Esophagus squamous epithelium (tissue), 5 donors: Measurements from ENCODE around the gene BLOC1S4. TPM values are rescaled to one million over a fixed set of nuclear protein-coding genes. Genes with fewer than 3 reads are reported as not detected.

Experiments
- DNase-seq: peaks from one replicate; lab custom pipeline; 2025; lab: John Stamatoyannopoulos, UW
- H3K27ac ChIP-seq, 4 donors: fragments of 200-600 bp; sonication (generic); one replicate each; pipeline ENCODE4 v1.5.1; 2016 to 2019; ENCODE audit warnings: mild to moderate bottlenecking in 1 of 4
- H3K27me3 ChIP-seq, 4 donors: fragments of 200-600 bp; sonication (generic); 1 replicate in 3 of 4; 2 replicates in 1 of 4; pipeline versions ENCODE4 v1.5.1 to v1.6.0; 2017 to 2021; ENCODE audit warnings: antibody characterized with exemption in 1 of 4
- H3K36me3 ChIP-seq, 3 donors: fragments of 200-600 bp; sonication (generic); one replicate each; pipeline ENCODE4 v1.5.1; 2016 to 2019
- H3K4me1 ChIP-seq, 3 donors: fragments of 200-600 bp; sonication (generic); one replicate each; pipeline ENCODE4 v1.5.1; 2017 to 2019
- H3K4me3 ChIP-seq, 4 donors: fragments of 200-600 bp; sonication (generic); 1 replicate in 3 of 4; 2 replicates in 1 of 4; pipeline ENCODE4 v1.5.1; 2016 to 2019; ENCODE audit warnings: mild to moderate bottlenecking in 2 of 4, moderate library complexity in 1 of 4
- H3K9me3 ChIP-seq, 3 donors: fragments of 200-600 bp; sonication (generic); one replicate each; pipeline ENCODE4 v1.5.1; 2016 to 2019
- POLR2A ChIP-seq, 4 donors: fragments of 450-650 bp; IDR thresholded peaks; one replicate each; pipeline ENCODE4 v1.6.1; 2017; ENCODE audit warnings: antibody characterized with exemption in 4 of 4, mild to moderate bottlenecking in 4 of 4, moderate library complexity in 3 of 4
- WGBS, 2 donors: methylation state at CpG; one replicate each; pipeline ENCODE4 v1.1.5; 2018; 5-methylcytosine and 5-hydroxymethylcytosine counted together
- intact Hi-C: fragments of 100-400 bp; cut with DNase I; formaldehyde crosslinking; loops from one replicate; pipeline ENCODE4 v1.15.0; 2022
- total RNA-seq, 4 donors: library from RNA; depleted of rRNA; stranded (reverse); fragments of >200 nt; gene quantifications; one replicate each; pipeline ENCODE4 v1.1.0, GENCODE V29; 2016
- TF ChIP-seq, protein P1 (sequence below), 6 experiments: fragments of 450-650 bp in 4 of 6; fragments of 200-600 bp in 2 of 6; sonication (generic) in 2 of 6; IDR thresholded peaks; one replicate each; pipeline ENCODE4 v1.5.1; 2016 to 2019; ENCODE audit warnings: antibody characterized with exemption in 6 of 6, mild to moderate bottlenecking in 4 of 6, moderate library complexity in 4 of 6
- donor health status: DM: yes; HTN: yes; CAD: no.

The BLOC1S4 gene
- total RNA-seq, 4 donors from 2014 or later: 12.4 to 19.6 (median 14.3) TPM

DNA sequence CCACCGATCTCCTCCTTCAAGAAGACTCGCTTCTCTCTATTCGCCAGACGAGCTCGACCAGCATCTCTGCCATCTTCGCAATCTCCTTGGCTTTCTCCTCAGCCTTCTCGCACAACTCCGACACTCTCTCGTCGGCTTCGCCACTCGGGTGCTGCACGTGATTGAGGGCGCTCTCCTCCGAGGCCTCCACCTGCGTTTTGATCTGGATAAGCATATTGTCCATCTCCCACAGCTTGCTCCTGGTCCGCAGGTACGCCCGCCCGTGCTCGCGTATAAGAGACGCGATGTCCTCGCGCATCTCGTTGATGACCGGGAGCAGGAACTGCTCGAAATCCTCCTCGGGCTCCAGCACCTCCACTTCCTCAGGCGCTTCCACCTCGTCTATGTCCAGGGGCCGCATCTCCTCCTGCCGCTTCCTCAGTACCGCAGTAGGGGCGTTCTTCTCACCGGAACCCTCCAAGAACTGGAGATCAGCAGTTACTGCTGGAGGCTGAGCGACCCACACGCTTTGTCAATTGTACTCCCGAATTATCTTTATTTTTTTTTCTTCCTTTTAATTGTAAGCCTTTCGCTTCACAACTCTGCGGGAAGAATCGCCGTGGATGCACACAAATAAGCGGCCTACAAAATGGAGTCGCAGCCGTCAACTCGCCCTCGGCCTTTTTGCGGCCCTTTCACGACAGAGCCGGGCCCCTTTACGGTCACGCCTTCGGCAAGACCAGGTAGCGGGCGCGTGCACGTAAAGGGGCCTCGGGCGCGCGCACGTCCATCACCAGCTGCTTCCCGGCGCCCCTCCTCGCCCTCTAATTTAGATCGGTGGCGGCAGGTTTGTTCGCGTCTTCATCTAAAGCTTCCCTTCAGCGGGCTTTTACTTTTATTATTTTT, 6.5 kb upstream of the BLOC1S4 start, which contains the start of gene MRFAP1L1:
Gene MRFAP1L1, minus strand, starts transcription at position 636 of the 885 bp plus-strand sequence. Its CDS starts 236 bp downstream, at position 400.
- H3K4me3 ChIP-seq: peak within 1 kb of the TSS; percentile 59 to 74 (median 70)
- H3K9me3 ChIP-seq: no peaks in the 10 kb centered on the region
- intact Hi-C loops: no loop called here
- TF ChIP-seq, protein P1, sequence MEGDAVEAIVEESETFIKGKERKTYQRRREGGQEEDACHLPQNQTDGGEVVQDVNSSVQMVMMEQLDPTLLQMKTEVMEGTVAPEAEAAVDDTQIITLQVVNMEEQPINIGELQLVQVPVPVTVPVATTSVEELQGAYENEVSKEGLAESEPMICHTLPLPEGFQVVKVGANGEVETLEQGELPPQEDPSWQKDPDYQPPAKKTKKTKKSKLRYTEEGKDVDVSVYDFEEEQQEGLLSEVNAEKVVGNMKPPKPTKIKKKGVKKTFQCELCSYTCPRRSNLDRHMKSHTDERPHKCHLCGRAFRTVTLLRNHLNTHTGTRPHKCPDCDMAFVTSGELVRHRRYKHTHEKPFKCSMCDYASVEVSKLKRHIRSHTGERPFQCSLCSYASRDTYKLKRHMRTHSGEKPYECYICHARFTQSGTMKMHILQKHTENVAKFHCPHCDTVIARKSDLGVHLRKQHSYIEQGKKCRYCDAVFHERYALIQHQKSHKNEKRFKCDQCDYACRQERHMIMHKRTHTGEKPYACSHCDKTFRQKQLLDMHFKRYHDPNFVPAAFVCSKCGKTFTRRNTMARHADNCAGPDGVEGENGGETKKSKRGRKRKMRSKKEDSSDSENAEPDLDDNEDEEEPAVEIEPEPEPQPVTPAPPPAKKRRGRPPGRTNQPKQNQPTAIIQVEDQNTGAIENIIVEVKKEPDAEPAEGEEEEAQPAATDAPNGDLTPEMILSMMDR (IDR thresholded peaks at IDR 0.05): peak in 2 of 6 experiments; percentile 14 to 17
- TF ChIP-seq POLR2A (IDR thresholded peaks at IDR 0.05): peak in 1 of 4 donors; percentile 59
- 0% methylated on average over 50 to 57 of the region's 72 CpGs for WGBS, 2 donors
- DNase-seq: peak; percentile 88
- no peaks in the 10 kb centered on the region for H3K27me3 ChIP-seq
- peak within 1 kb of the TSS; percentile 81 to 95 (median 87) for H3K27ac ChIP-seq
- peaks cover 4 to 52% (median 30%) of the 10 kb centered on the region in 3 donors for H3K4me1 ChIP-seq
- peaks cover 0 to 30% (median 0%) of the 10 kb centered on the region in 3 donors for H3K36me3 ChIP-seq

DNA sequence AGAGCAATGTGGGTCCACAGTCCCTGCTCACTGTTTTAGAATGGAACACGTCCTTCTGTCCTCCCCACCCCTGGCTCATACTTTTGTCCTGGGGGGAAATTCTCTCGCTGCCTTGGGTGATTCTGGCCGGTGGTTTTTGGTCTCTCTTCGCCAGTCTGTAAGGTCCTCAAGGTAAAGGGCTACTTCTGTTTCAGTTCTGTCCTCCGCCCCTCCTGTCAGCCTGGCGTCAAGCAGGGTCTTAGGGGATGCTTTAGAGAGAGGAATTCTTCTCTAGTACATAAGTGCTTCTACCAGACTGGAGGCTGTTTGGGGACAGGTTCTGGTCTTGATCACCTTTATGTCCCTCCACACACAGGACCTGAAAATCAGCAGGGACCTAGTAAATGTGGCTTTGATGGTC, 5.7 kb upstream of the BLOC1S4 start:
- H3K9me3 ChIP-seq: no peaks in the 10 kb centered on the region
- peak overlapping the region; percentile 81 to 95 (median 87) for H3K27ac ChIP-seq
- peak overlapping the region; percentile 59 to 74 (median 70) for H3K4me3 ChIP-seq
- H3K4me1 ChIP-seq: peaks cover 4 to 46% (median 30%) of the 10 kb centered on the region in 3 donors
- no peaks in the 10 kb centered on the region for H3K27me3 ChIP-seq
- peaks cover 0 to 25% (median 0%) of the 10 kb centered on the region in 3 donors for H3K36me3 ChIP-seq
- DNase-seq: no peak
- intact Hi-C loops: no loop called here
- 8 to 10% methylated on average over 6 of the region's 6 CpGs for WGBS, 2 donors
- no peak for TF ChIP-seq POLR2A (IDR thresholded peaks at IDR 0.05)
- TF ChIP-seq, protein P1 (IDR thresholded peaks at IDR 0.05): no peak

DNA sequence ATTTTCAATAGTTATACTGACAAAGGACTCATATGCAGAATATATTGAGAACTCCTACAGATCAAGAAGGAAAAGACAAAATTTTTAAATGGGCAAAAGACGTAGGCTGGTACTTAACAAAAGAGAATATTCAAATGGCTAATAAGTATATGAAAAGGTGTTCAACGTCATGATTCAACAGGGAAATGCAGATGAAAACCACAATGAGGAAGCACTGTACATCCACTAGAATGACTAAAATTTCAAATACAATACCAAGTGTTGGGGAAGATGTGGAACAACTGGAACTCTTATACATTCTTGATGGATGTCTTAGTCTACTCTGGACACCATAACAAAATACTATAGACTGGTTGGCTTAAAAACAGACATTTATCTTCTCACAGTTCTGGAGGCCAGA, 5.0 kb upstream of the BLOC1S4 start:
- peaks cover 0 to 19% (median 0%) of the 10 kb centered on the region in 3 donors for H3K36me3 ChIP-seq
- no peak for TF ChIP-seq POLR2A (IDR thresholded peaks at IDR 0.05)
- TF ChIP-seq, protein P1 (IDR thresholded peaks at IDR 0.05): no peak
- no peaks in the 10 kb centered on the region for H3K27me3 ChIP-seq
- H3K27ac ChIP-seq: no peak overlapping the region
- DNase-seq: no peak
- 60 to 67% methylated on average over 2 of the region's 2 CpGs for WGBS, 2 donors
- peaks cover under 1 to 44% (median 34%) of the 10 kb centered on the region in 3 donors for H3K4me1 ChIP-seq
- no peak overlapping the region for H3K4me3 ChIP-seq
- intact Hi-C loops: no loop called here
- no peaks in the 10 kb centered on the region for H3K9me3 ChIP-seq

DNA sequence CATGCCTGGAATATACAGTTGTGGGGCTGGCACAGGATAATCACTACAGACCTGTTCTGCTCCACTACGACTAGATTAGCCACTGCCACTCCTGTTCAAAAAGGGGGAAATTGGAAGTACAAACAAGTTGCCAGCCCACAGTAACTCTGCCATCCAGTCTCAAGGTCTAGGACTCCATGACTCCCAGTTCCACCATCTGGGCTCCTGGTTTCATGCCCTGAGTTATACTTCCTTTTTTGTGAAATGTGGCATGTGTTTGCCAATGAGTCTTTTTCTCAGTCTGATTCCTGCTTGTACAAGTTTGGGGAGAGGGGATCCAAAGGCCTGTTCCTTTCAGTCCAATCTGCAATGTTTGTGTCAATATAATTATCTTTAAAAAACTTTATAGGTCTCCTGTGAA, 1.0 kb upstream of the BLOC1S4 start:
- WGBS, 2 donors: 30 to 58% methylated on average over 1 of the region's 1 CpG
- no peaks in the 10 kb centered on the region for H3K9me3 ChIP-seq
- no peak for TF ChIP-seq POLR2A (IDR thresholded peaks at IDR 0.05)
- DNase-seq: no peak
- peaks cover 0 to 4% (median 0%) of the 10 kb centered on the region in 3 donors for H3K36me3 ChIP-seq
- H3K27me3 ChIP-seq: no peaks in the 10 kb centered on the region
- H3K4me3 ChIP-seq: no peak overlapping the region
- intact Hi-C loops: no loop called here
- peaks cover 5 to 38% (median 25%) of the 10 kb centered on the region in 3 donors for H3K4me1 ChIP-seq
- peak overlapping the region in 1 of 4 donors; percentile 98 for H3K27ac ChIP-seq

DNA sequence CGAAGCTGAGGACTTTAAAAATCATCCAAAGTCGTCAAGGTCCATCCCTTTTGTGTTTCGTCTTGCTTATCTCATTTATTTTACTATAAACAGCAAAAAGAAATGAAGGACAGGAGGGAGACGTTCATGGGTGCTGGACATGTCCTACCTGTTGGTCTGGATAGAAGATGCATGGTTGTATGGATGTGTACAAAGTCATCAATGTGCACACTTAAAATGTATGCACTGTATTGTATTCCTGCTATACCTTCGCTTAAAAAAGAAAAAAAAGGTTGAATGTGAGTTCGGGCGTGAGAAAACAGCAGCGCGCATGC, 313 bp upstream of the BLOC1S4 start:
- TF ChIP-seq, protein P1 (IDR thresholded peaks at IDR 0.05): no peak
- no peak for TF ChIP-seq POLR2A (IDR thresholded peaks at IDR 0.05)
- no peak for DNase-seq

More for the DNA sequence above, 313 bp upstream of the BLOC1S4 start:
- Histone ChIP-seq H3K4me3 (peak overlapping the region; percentile 80 to 97 (median 88)), H3K27ac (peak overlapping the region; percentile 88 to 98 (median 97)), H3K9me3 (no peaks in the 10 kb centered on the region), H3K4me1 (peaks cover 5 to 38% (median 27%) of the 10 kb centered on the region in 3 donors), H3K36me3 (peaks cover 0 to 4% (median 0%) of the 10 kb centered on the region in 3 donors), H3K27me3 (no peaks in the 10 kb centered on the region)
- intact Hi-C loops: no loop called here
- WGBS, 2 donors: 4 to 8% methylated on average over 9 of the region's 9 CpGs
